CD14-positive monocyte (primary cell): ENCODE results near the gene LRRC1. TPM values are rescaled to one million over a fixed set of nuclear protein-coding genes. Genes with fewer than 3 reads are reported as not detected.

Source experiments
- DNase-seq, 3 donors: peaks; one replicate each; pipeline ENCODE4 v3.0.0-alpha.2; 2011 to 2022
- H2AFZ ChIP-seq: 2 replicates; pipeline ENCODE4 v1.6.0; 2012; ENCODE audit warnings: mild to moderate bottlenecking, low read depth, low read length, inconsistent platforms; ENCODE audit not compliant: insufficient read depth, poor library complexity, severe bottlenecking
- H3K27ac ChIP-seq, 2 donors: 1 replicate in 1 of 2; 2 replicates in 1 of 2; pipeline ENCODE4 v1.5.1; 2012 to 2013; ENCODE audit warnings: low read length in 2 of 2, control low read depth in 1 of 2, inconsistent platforms in 1 of 2, low read depth in 1 of 2, mild to moderate bottlenecking in 1 of 2
- H3K27me3 ChIP-seq, 2 donors: one replicate each; pipeline versions ENCODE4 v1.6.0 to v1.6.1; 2011 to 2013; ENCODE audit warnings: low read length in 2 of 2; ENCODE audit not compliant: control insufficient read depth in 2 of 2, insufficient read depth in 2 of 2
- H3K36me3 ChIP-seq, 2 donors: replicated peaks in 1 of 2; 1 replicate in 1 of 2; 2 replicates in 1 of 2; pipeline versions ENCODE4 v1.5.1 to v1.6.1; 2012 to 2013; ENCODE audit warnings: low read length in 2 of 2, control low read depth in 1 of 2, inconsistent platforms in 1 of 2, mild to moderate bottlenecking in 1 of 2; ENCODE audit not compliant: insufficient read depth in 2 of 2, control insufficient read depth in 1 of 2
- H3K4me1 ChIP-seq, 2 donors: 1 replicate in 1 of 2; 2 replicates in 1 of 2; pipeline versions ENCODE4 v1.5.1 to v1.6.1; 2012 to 2013; ENCODE audit warnings: low read length in 2 of 2, control low read depth in 1 of 2, inconsistent platforms in 1 of 2, mild to moderate bottlenecking in 1 of 2, moderate library complexity in 1 of 2; ENCODE audit not compliant: insufficient read depth in 2 of 2, control insufficient read depth in 1 of 2
- H3K4me2 ChIP-seq: replicated peaks from 2 replicates; pipeline ENCODE3; 2012; ENCODE audit warnings: low read length, moderate library complexity, mild to moderate bottlenecking; ENCODE audit not compliant: poor library complexity, severe bottlenecking; ENCODE audit errors: extremely low read depth
- H3K4me3 ChIP-seq, 3 experiments: fragments of 200-600 bp in 1 of 3; sonication (generic) in 1 of 3; replicated peaks in 1 of 3; 1 replicate in 2 of 3; 2 replicates in 1 of 3; pipeline ENCODE4 v1.5.1; 2011 to 2013; ENCODE audit warnings: low read length in 3 of 3, mild to moderate bottlenecking in 3 of 3, control low read depth in 2 of 3, low read depth in 2 of 3, inconsistent platforms in 1 of 3, moderate library complexity in 1 of 3
- H3K79me2 ChIP-seq: 2 replicates; pipeline ENCODE4 v1.6.0; 2012; ENCODE audit warnings: mild to moderate bottlenecking, control low read depth, inconsistent platforms, low read length, moderate library complexity; ENCODE audit not compliant: insufficient read depth
- H3K9ac ChIP-seq: 2 replicates; pipeline ENCODE4 v1.6.0; 2017; ENCODE audit warnings: low read length, mild to moderate bottlenecking; ENCODE audit not compliant: insufficient read depth, poor library complexity, severe bottlenecking
- H3K9me3 ChIP-seq, 2 donors: replicated peaks in 1 of 2; 1 replicate in 1 of 2; 2 replicates in 1 of 2; pipeline versions ENCODE4 v1.5.1 to v1.6.1; 2012 to 2013; ENCODE audit warnings: low read length in 2 of 2, control low read depth in 1 of 2; ENCODE audit not compliant: control insufficient read depth in 1 of 2, insufficient read depth in 1 of 2
- H4K20me1 ChIP-seq: 2 replicates; pipeline ENCODE4 v1.6.0; 2012; ENCODE audit warnings: mild to moderate bottlenecking, low read length, control low read depth, moderate library complexity; ENCODE audit not compliant: insufficient read depth
- H3K27ac Mint-ChIP-seq, 7 donors: one replicate each; pipeline ENCODE4 v1.8.0; 2020; ENCODE audit warnings: mild to moderate bottlenecking in 7 of 7, mixed read lengths in 7 of 7, moderate library complexity in 6 of 7, inconsistent platforms in 2 of 7
- H3K27me3 Mint-ChIP-seq, 3 donors: one replicate each; pipeline ENCODE4 v1.8.0; 2021 to 2022; ENCODE audit warnings: low read depth in 3 of 3, mild to moderate bottlenecking in 3 of 3, mixed read lengths in 3 of 3, moderate library complexity in 3 of 3, inconsistent platforms in 1 of 3
- H3K36me3 Mint-ChIP-seq, 2 donors: one replicate each; pipeline ENCODE4 v1.8.0; 2020; ENCODE audit warnings: mixed read lengths in 2 of 2, inconsistent platforms in 1 of 2, mild to moderate bottlenecking in 1 of 2
- H3K4me1 Mint-ChIP-seq: one replicate; pipeline ENCODE4 v1.8.0; 2020; ENCODE audit warnings: mild to moderate bottlenecking, mixed read lengths
- H3K4me3 Mint-ChIP-seq, 2 donors: one replicate each; pipeline ENCODE4 v1.8.0; 2020; ENCODE audit warnings: mild to moderate bottlenecking in 2 of 2, mixed read lengths in 2 of 2, moderate library complexity in 1 of 2
- H3K9me3 Mint-ChIP-seq, 7 donors: one replicate each; pipeline ENCODE4 v1.8.0; 2020 to 2022; ENCODE audit warnings: mixed read lengths in 7 of 7, mild to moderate bottlenecking in 6 of 7, moderate library complexity in 6 of 7, inconsistent platforms in 2 of 7
- CTCF ChIP-seq: fragments of 200-600 bp; IDR thresholded peaks from one replicate; pipeline ENCODE4 v1.8.0; 2022; ENCODE audit warnings: antibody characterized with exemption, mild to moderate bottlenecking
- WGBS: methylation state at CpG from one replicate; pipeline ENCODE4 v1.1.5; 2013; ENCODE audit warnings: missing lambda C conversion rate; ENCODE audit not compliant: insufficient coverage; 5-methylcytosine and 5-hydroxymethylcytosine counted together
- intact Hi-C, 2 donors: fragments of 100-400 bp; cut with micrococcal nuclease; formaldehyde crosslinking; loops; one replicate each; pipeline versions ENCODE4 v1.15.0 to v1.15.1; 2023
- polyA plus RNA-seq, 3 donors: library from polyadenylated mRNA; depleted of rRNA in 1 of 3; unstranded in 2 of 3; stranded (reverse) in 1 of 3; fragments of 300-500 nt in 2 of 3; fragments of >200 nt in 1 of 3; fragmentation: Illumina TruSeq in 2 of 3; gene quantifications; 1 replicate in 2 of 3; 2 replicates in 1 of 3; pipeline ENCODE4 v1.2.3, GENCODE V29; 2012 to 2021

LRRC1 gene
- polyA plus RNA-seq, 3 donors, result 0.18 to 1.6 (median 0.92) TPM

- Histone ChIP-seq H3K4me2 (no peak overlapping the region), H3K79me2 (no peaks in the 10 kb centered on the region), H4K20me1 (no peaks in the 10 kb centered on the region), H2AFZ (no peak overlapping the region), H3K27me3 (no peaks in the 10 kb centered on the region), H3K4me1 (no peaks in the 10 kb centered on the region), H3K9me3 (no peaks in the 10 kb centered on the region), H3K9ac (no peak overlapping the region), H3K4me3 (no peak overlapping the region), H3K36me3 (no peaks in the 10 kb centered on the region), H3K27ac (no peak overlapping the region)
- no peak for TF ChIP-seq CTCF
- H3K4me1 Mint-ChIP-seq, result no peaks in the 10 kb centered on the region
- intact Hi-C loops, result no loop called here
- no peaks in the 10 kb centered on the region for H3K27me3 Mint-ChIP-seq
- DNase-seq, result no peak
- no peaks in the 10 kb centered on the region for H3K36me3 Mint-ChIP-seq
- H3K9me3 Mint-ChIP-seq, result no peaks in the 10 kb centered on the region
- H3K27ac Mint-ChIP-seq, result no peak overlapping the region
- no peak overlapping the region for H3K4me3 Mint-ChIP-seq
- WGBS, result 100% methylated on average over 1 of the region's 4 CpGs
Measured at GRCh38 chr6:53834132-53834531, 39.3 kb downstream of the LRRC1 start.

- intact Hi-C loops, result no loop called here
- Mint-ChIP-seq H3K9me3 (peaks cover 0 to 11% (median 5%) of the 10 kb centered on the region in 7 donors), H3K36me3 (peaks cover 0 to 2% of the 10 kb centered on the region in 2 donors), H3K27me3 (peaks cover 0 to 4% (median 0%) of the 10 kb centered on the region in 3 donors), H3K4me3 (no peak overlapping the region), H3K27ac (no peak overlapping the region), H3K4me1 (no peaks in the 10 kb centered on the region)
- Histone ChIP-seq H3K9me3 (no peaks in the 10 kb centered on the region), H4K20me1 (no peaks in the 10 kb centered on the region), H3K79me2 (no peaks in the 10 kb centered on the region), H3K27ac (no peak overlapping the region), H2AFZ (no peak overlapping the region), H3K4me2 (no peak overlapping the region), H3K4me1 (no peaks in the 10 kb centered on the region), H3K27me3 (no peaks in the 10 kb centered on the region), H3K4me3 (no peak overlapping the region), H3K36me3 (no peaks in the 10 kb centered on the region), H3K9ac (no peak overlapping the region)
- DNase-seq, result no peak
- 100% methylated on average over 1 of the region's 3 CpGs for WGBS
- no peak for TF ChIP-seq CTCF
Measured at GRCh38 chr6:53837865-53838769, 43.3 kb downstream of the LRRC1 start.
